Osteocyte (in vitro differentiated cells): ENCODE measurements around the gene PDZD2. TPM values are rescaled to one million over a fixed set of nuclear protein-coding genes. Genes with fewer than 3 reads are reported as not detected.
"Not testable (repeated sequence)": the region's sequence is repeated elsewhere in the genome, so short reads cannot be mapped to it uniquely, and the experiment has no call there.

Experiments
- DNase-seq: peaks from one replicate; pipeline ENCODE4 v3.0.0; 2021; ENCODE audit warnings: mixed read lengths; ENCODE audit not compliant: unreplicated experiment; ENCODE audit errors: extremely low spot score
- H3K27ac Mint-ChIP-seq: one replicate; pipeline ENCODE4 v1.8.0; 2021; ENCODE audit warnings: mild to moderate bottlenecking, mixed read lengths; ENCODE audit not compliant: unreplicated experiment
- H3K27me3 Mint-ChIP-seq: one replicate; pipeline ENCODE4 v1.8.0; 2021; ENCODE audit warnings: mixed read lengths; ENCODE audit not compliant: unreplicated experiment
- H3K36me3 Mint-ChIP-seq: one replicate; pipeline ENCODE4 v1.8.0; 2021; ENCODE audit warnings: mixed read lengths; ENCODE audit not compliant: unreplicated experiment
- H3K4me1 Mint-ChIP-seq: one replicate; pipeline ENCODE4 v1.8.0; 2021; ENCODE audit warnings: mixed read lengths; ENCODE audit not compliant: unreplicated experiment
- H3K4me3 Mint-ChIP-seq: one replicate; pipeline ENCODE4 v1.8.0; 2021; ENCODE audit warnings: mild to moderate bottlenecking, moderate library complexity, mixed read lengths; ENCODE audit not compliant: unreplicated experiment
- H3K9me3 Mint-ChIP-seq: one replicate; pipeline ENCODE4 v1.8.0; 2021; ENCODE audit warnings: mixed read lengths; ENCODE audit not compliant: unreplicated experiment
- CTCF ChIP-seq: fragments of 200-600 bp; sonication (generic); IDR thresholded peaks from 2 replicates; pipeline ENCODE4 v1.5.0; 2021; ENCODE audit warnings: antibody characterized with exemption, mild to moderate bottlenecking, moderate library complexity
- total RNA-seq: library from RNA; stranded (reverse); gene quantifications from 2 replicates; pipeline ENCODE4 v1.2.1, GENCODE V29; 2021

PDZD2 gene
- total RNA-seq, 1 donor from 2014 or later = 2.3 TPM

GRCh38 chr5:31768784-31769183 is 129.9 kb downstream of the PDZD2 start:
- DNase-seq = no peak
- Mint-ChIP-seq H3K27me3 (peaks cover 41% of the 10 kb centered on the region), H3K27ac (no peak overlapping the region), H3K9me3 (no peaks in the 10 kb centered on the region), H3K36me3 (no peaks in the 10 kb centered on the region), H3K4me1 (no peaks in the 10 kb centered on the region), H3K4me3 (no peak overlapping the region)
- no peak for TF ChIP-seq CTCF

GRCh38 chr5:31769530-31769929 is 130.6 kb downstream of the PDZD2 start:
- H3K4me3 Mint-ChIP-seq = no peak overlapping the region
- no peaks in the 10 kb centered on the region for H3K9me3 Mint-ChIP-seq
- DNase-seq = no peak
- peaks cover 37% of the 10 kb centered on the region for H3K27me3 Mint-ChIP-seq
- no peak for TF ChIP-seq CTCF
- H3K4me1 Mint-ChIP-seq = no peaks in the 10 kb centered on the region
- H3K36me3 Mint-ChIP-seq = no peaks in the 10 kb centered on the region
- no peak overlapping the region for H3K27ac Mint-ChIP-seq

GRCh38 chr5:31770132-31770720 is 131.3 kb downstream of the PDZD2 start:
- no peak for DNase-seq
- no peak overlapping the region for H3K4me3 Mint-ChIP-seq
- no peak for TF ChIP-seq CTCF

GRCh38 chr5:31770998-31771397 is 132.1 kb downstream of the PDZD2 start:
- Mint-ChIP-seq H3K27ac (no peak overlapping the region), H3K36me3 (no peaks in the 10 kb centered on the region), H3K4me1 (no peaks in the 10 kb centered on the region), H3K9me3 (no peaks in the 10 kb centered on the region), H3K4me3 (no peak overlapping the region), H3K27me3 (peaks cover 35% of the 10 kb centered on the region)
- no peak for DNase-seq
- no peak for TF ChIP-seq CTCF

More at GRCh38 chr5:31770132-31770720, 131.3 kb downstream of the PDZD2 start:
- Mint-ChIP-seq H3K36me3 (no peaks in the 10 kb centered on the region), H3K9me3 (no peaks in the 10 kb centered on the region), H3K27me3 (peaks cover 37% of the 10 kb centered on the region), H3K4me1 (no peaks in the 10 kb centered on the region), H3K27ac (no peak overlapping the region)

- H3K9me3 Mint-ChIP-seq = no peaks in the 10 kb centered on the region
- peaks cover 35% of the 10 kb centered on the region for H3K27me3 Mint-ChIP-seq
- H3K36me3 Mint-ChIP-seq = no peaks in the 10 kb centered on the region
- H3K4me3 Mint-ChIP-seq = no peak overlapping the region
- no peak overlapping the region for H3K27ac Mint-ChIP-seq
- no peak for TF ChIP-seq CTCF
- H3K4me1 Mint-ChIP-seq = no peaks in the 10 kb centered on the region
- no peak for DNase-seq
These were observed 132.6 kb downstream of the PDZD2 start for GRCh38 chr5:31771500-31771899.

- not testable (repeated sequence) for H3K9me3 Mint-ChIP-seq, H3K36me3 Mint-ChIP-seq, DNase-seq, H3K4me3 Mint-ChIP-seq, H3K4me1 Mint-ChIP-seq, H3K27ac Mint-ChIP-seq
- H3K27me3 Mint-ChIP-seq = peaks cover 26% of the 10 kb centered on the region
These were observed 137.4 kb downstream of the PDZD2 start for GRCh38 chr5:31776294-31776693.
